Spleen (tissue), 11 donors: ENCODE data around the gene ACTN4. TPM values are rescaled to one million over a fixed set of nuclear protein-coding genes. Genes with fewer than 3 reads are reported as not detected.

Experiments
- DNase-seq: peaks from one replicate; pipeline ENCODE4 v3.0.0-alpha.2; 2020
- H3K27ac ChIP-seq, 8 donors: fragments of 200-600 bp; sonication (generic) in 7 of 8; 1 replicate in 4 of 8; 2 replicates in 4 of 8; pipeline versions ENCODE4 v1.5.0 to v1.8.0; 2016 to 2021; ENCODE audit warnings: inconsistent platforms in 4 of 8, mild to moderate bottlenecking in 4 of 8, moderate library complexity in 1 of 8
- H3K27me3 ChIP-seq, 7 donors: fragments of 200-600 bp; sonication (generic) in 6 of 7; replicated peaks in 1 of 7; 1 replicate in 4 of 7; 2 replicates in 3 of 7; pipeline versions ENCODE4 v1.5.0 to v1.8.0; 2016 to 2021; ENCODE audit warnings: inconsistent platforms in 3 of 7, mild to moderate bottlenecking in 1 of 7
- H3K36me3 ChIP-seq, 6 donors: fragments of 200-600 bp; sonication (generic) in 5 of 6; 1 replicate in 4 of 6; 2 replicates in 2 of 6; pipeline versions ENCODE4 v1.5.0 to v1.8.0; 2016 to 2021; ENCODE audit warnings: inconsistent platforms in 2 of 6
- H3K4me1 ChIP-seq, 6 donors: fragments of 200-600 bp; sonication (generic) in 5 of 6; 1 replicate in 3 of 6; 2 replicates in 3 of 6; pipeline versions ENCODE4 v1.5.0 to v1.8.0; 2016 to 2021; ENCODE audit warnings: inconsistent platforms in 3 of 6
- H3K4me3 ChIP-seq, 8 donors: fragments of 200-600 bp; sonication (generic) in 7 of 8; 1 replicate in 4 of 8; 2 replicates in 4 of 8; pipeline versions ENCODE4 v1.5.0 to v1.8.0; 2016 to 2021; ENCODE audit warnings: inconsistent platforms in 4 of 8, mild to moderate bottlenecking in 4 of 8, moderate library complexity in 2 of 8
- H3K9me3 ChIP-seq, 8 donors: fragments of 200-600 bp; sonication (generic) in 7 of 8; 1 replicate in 4 of 8; 2 replicates in 4 of 8; pipeline versions ENCODE4 v1.5.0 to v1.8.0; 2016 to 2021; ENCODE audit warnings: inconsistent platforms in 4 of 8
- CTCF ChIP-seq, 11 experiments: fragments of 200-600 bp in 7 of 11; fragments of 450-650 bp in 4 of 11; sonication (generic) in 4 of 11; IDR thresholded peaks in 8 of 11; conservative IDR thresholded peaks in 3 of 11; 1 replicate in 7 of 11; 2 replicates in 4 of 11; pipeline versions ENCODE4 v1.4.0 to v1.8.0; 2016 to 2021; ENCODE audit warnings: antibody characterized with exemption in 11 of 11, inconsistent platforms in 4 of 11, mild to moderate bottlenecking in 1 of 11
- POLR2A ChIP-seq, 3 donors: fragments of 450-650 bp; IDR thresholded peaks; one replicate each; pipeline ENCODE4 v1.5.1; 2017; ENCODE audit warnings: antibody characterized with exemption in 3 of 3, mild to moderate bottlenecking in 1 of 3
- POLR2AphosphoS5 ChIP-seq, 3 donors: sonication (generic); formaldehyde crosslinking; IDR thresholded peaks; one replicate each; pipeline ENCODE4 v1.5.1; 2017; ENCODE audit warnings: antibody characterized with exemption in 3 of 3
- WGBS, 5 donors: extraction: QIAGEN DNeasy Blood & Tissue Kit in 3 of 5; methylation state at CpG; one replicate each; pipeline versions ENCODE4 v1.1.5 to v1.1.7; 2013 to 2018; 5-methylcytosine and 5-hydroxymethylcytosine counted together
- intact Hi-C: fragments of 100-400 bp; cut with DNase I; formaldehyde crosslinking; loops from one replicate; pipeline ENCODE4 v1.15.0; 2023; ENCODE audit warnings: low total_unique reads
- polyA plus RNA-seq, 3 donors: library from polyadenylated mRNA; stranded (reverse); fragments of 200-250 nt; gene quantifications; one replicate each; pipeline ENCODE4 v1.2.1, GENCODE V29; 2013
- total RNA-seq, 7 donors: library from RNA; depleted of rRNA in 3 of 7; stranded (reverse); fragments of >200 nt in 3 of 7; fragmentation: NEBNext Ultra II Directional in 4 of 7; extraction: Animal tissue kit (Norgen Biotek cat#: 25700) in 4 of 7; gene quantifications; one replicate each; pipeline versions ENCODE4 v1.1.0 to v1.2.1, GENCODE V29; 2016 to 2021
- donor health status: healthy with polysubstance abuse.
- donor health status: DM: no; HTN: no; CAD: no; lungs with moderate emphysema.
- donor health status: DM: no; HTN: no; CAD: no.
- donor health status: Bipolar disorder and iron deficiency.
- donor health status: healthy.
- donor health status: DM: no; HTN: no; CAD: no.
- donor health status: DM: yes; HTN: yes; CAD: no.

Gene ACTN4
- total and polyA plus RNA-seq, 10 donors: 39.3 to 621 (median 408) TPM

DNA sequence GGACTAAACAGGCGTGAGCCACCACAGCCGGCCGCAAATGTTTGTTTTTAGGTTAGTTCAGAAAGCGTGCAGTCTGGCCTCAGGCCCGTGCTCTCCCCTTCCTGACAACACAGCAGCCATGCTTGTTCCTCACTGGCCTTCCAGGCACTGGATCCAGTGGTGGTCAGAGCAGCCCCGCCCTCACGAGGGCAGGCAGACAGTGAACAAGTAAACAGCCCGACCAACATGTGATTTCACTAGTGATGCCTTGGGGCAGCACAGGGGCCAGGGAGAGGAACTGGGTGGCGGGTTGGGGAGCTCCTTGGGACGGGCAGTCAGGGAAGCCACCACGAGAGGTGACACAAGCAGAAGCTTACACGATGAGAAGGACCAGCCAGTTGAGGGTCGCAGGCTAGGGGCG lies 56.1 kb downstream of the ACTN4 start:
- peak overlapping the region in 5 of 8 donors; percentile 11 to 88 (median 75) for H3K27ac ChIP-seq

DNA sequence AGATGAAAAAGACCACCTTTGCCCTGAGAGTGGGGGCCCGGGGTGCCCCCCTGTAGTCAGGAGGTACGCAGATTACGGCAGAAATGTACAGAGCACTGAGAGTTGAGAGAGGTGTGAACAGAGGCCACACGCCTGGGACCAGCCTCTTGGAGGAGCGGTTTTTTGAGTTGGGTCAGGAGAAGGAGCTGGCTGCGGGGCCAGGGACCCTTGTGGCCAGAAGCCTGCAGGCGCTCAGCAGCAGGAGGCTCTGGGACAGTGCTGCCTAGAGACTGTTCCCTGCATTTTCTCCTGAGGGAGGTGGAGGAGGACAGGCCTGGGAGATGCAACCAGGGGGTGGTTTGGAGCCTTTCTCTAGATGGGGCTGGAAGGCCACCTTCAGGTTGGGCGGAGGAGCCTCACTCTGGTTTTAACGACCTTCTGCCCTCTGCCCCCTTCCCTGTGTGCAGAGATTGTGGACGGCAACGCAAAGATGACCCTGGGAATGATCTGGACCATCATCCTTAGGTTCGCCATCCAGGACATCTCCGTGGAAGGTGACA lies 57.1 kb downstream of the ACTN4 start:
- Histone ChIP-seq H3K9me3 (no peaks in the 10 kb centered on the region), H3K4me1 (peaks cover 29 to 100% (median 71%) of the 10 kb centered on the region in 6 donors), H3K27ac (peak overlapping the region in 6 of 8 donors; percentile 66 to 88 (median 81)), H3K4me3 (no peak overlapping the region), H3K36me3 (peaks cover 5 to 100% (median 93%) of the 10 kb centered on the region in 6 donors), H3K27me3 (no peaks in the 10 kb centered on the region)
- WGBS, 5 donors: 92 to 93% (median 92%) methylated on average over 12 to 13 of the region's 13 CpGs
- intact Hi-C loops: loop anchor here (10.0 kb wide), 1 partner anchor 50 kb away; no protein-coding TSS in a partner anchor
- no peak for DNase-seq
- TF ChIP-seq POLR2AphosphoS5 (IDR thresholded peaks at IDR 0.05): peak in 1 of 3 donors; percentile 31
- no peak for TF ChIP-seq POLR2A (IDR thresholded peaks at IDR 0.05)

More for the DNA sequence above, 56.1 kb downstream of the ACTN4 start:
- H3K36me3 ChIP-seq: peaks cover 5 to 89% (median 83%) of the 10 kb centered on the region in 6 donors
- WGBS, 5 donors: 89 to 94% (median 93%) methylated on average over 9 to 14 of the region's 14 CpGs
- DNase-seq: no peak
- H3K9me3 ChIP-seq: no peaks in the 10 kb centered on the region
- TF ChIP-seq POLR2A (IDR thresholded peaks at IDR 0.05) (no peak), POLR2AphosphoS5 (IDR thresholded peaks at IDR 0.05) (peak in 1 of 3 donors; percentile 47), CTCF (IDR thresholded peaks at IDR 0.05 in 8 of 11, conservative IDR thresholded peaks at IDR 0.05 in 3 of 11) (no peak)
- H3K27me3 ChIP-seq: no peaks in the 10 kb centered on the region
- no peak overlapping the region for H3K4me3 ChIP-seq
- intact Hi-C loops: loop anchor here (10.0 kb wide), 1 partner anchor 49 kb away; no protein-coding TSS in a partner anchor
- H3K4me1 ChIP-seq: peaks cover 30 to 100% (median 71%) of the 10 kb centered on the region in 6 donors

DNA sequence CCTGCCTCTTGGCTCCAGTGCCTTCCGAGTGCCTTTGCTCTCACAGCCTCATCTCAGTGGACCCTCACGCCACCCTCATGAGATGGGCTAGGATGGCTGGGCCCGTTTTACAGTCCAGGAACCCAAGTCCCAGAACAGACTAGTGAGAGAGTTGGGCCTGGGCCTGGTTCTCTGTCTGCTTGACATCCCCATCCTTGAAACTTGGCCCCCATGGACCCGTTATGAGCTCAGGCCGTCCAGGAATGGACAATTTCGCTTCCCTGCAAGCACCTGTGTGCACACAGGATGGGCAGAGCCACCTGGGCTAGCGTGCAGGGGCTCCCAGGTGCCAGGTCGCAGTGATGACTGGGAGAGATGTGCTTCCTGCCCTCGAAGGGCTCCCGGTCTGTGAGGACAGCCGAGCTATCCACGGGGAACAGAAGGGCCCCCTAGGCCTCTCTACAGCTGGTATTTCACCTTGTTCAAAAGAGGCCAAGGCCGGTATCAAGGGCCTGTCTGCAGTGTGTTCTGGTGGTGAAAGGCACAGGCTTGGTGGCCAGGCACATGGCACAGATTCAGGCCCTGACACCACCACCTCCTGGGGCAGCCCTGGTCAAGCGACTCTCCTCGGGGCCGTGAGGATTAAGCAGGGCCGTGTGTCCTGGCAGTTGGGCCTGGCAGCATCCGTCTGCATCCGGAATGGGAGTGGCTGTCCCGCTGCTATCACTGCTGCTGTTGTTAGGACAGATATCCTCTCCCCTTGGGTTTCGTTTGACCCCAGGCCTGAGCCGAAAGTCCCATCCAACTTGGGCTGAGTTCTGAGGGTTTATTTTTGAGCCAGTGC lies 58.0 kb downstream of the ACTN4 start:
- peaks cover 31 to 100% (median 73%) of the 10 kb centered on the region in 6 donors for H3K4me1 ChIP-seq
- intact Hi-C loops: loop anchor here (10.0 kb wide), 1 partner anchor 51 kb away; no protein-coding TSS in a partner anchor

More for the DNA sequence above, 58.0 kb downstream of the ACTN4 start:
- Histone ChIP-seq H3K4me3 (no peak overlapping the region), H3K27me3 (no peaks in the 10 kb centered on the region), H3K27ac (peak overlapping the region; percentile 5 to 88 (median 78)), H3K9me3 (no peaks in the 10 kb centered on the region), H3K36me3 (peaks cover 5 to 100% (median 100%) of the 10 kb centered on the region in 6 donors)
- DNase-seq: peak; percentile 87
- TF ChIP-seq POLR2AphosphoS5 (IDR thresholded peaks at IDR 0.05): peak; percentile 65 to 83 (median 81)
- TF ChIP-seq CTCF (IDR thresholded peaks at IDR 0.05 in 8 of 11, conservative IDR thresholded peaks at IDR 0.05 in 3 of 11): no peak
- WGBS, 5 donors: 63 to 92% (median 80%) methylated on average over 21 to 22 of the region's 22 CpGs
